NCI-H526 (cell line): ENCODE data around the gene GOLGA8M.
"Not testable (repeated sequence)": the region's sequence is repeated elsewhere in the genome, so short reads cannot be mapped to it uniquely, and the experiment has no call there.

Source experiments
- DNase-seq, 2 experiments: peaks; one replicate each; lab custom pipeline; 2025; lab: John Stamatoyannopoulos, UW

The GOLGA8M gene, protein sequence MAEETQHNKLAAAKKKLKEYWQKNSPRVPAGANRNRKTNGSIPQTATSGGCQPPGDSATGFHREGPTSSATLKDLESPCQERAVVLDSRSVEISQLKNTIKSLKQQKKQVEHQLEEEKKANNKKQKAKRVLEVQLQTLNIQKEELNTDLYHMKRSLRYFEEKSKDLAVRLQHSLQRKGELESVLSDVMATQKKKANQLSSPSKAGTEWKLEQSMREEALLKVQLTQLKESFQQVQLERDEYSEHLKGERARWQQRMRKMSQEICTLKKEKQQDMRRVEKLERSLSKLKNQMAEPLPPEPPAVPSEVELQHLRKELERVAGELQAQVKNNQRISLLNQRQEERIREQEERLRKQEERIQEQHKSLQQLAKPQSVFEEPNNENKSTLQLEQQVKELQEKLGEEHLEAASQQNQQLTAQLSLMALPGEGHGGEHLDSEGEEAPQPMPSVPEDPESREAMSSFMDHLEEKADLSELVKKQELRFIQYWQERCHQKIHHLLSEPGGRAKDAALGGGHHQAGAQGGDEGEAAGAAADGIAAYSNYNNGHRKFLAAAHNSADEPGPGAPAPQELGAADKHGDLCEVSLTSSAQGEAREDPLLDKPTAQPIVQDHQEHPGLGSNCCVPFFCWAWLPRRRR

DNA sequence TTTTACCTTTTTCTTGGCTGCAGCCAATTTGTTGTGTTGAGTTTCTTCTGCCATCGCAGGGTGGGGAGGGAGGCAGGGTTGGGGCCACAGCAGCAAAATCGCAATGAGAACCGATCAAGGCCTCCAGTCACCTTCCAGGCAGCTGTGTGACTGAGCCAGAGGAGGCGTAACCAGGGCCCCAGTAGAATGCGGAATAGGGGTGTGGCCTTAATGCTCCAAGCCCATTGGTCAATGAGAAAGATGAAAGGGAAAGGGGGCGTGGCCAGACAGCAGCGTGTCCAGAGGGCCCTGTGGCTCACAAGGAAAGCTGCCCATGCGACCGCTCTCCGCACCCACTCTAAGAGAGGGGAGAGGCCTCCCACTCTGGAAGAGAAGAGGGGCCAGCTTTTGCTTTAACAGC is at the start of gene GOLGA8M:
Gene GOLGA8M, minus strand, starts transcription at position 152 of the 400 bp plus-strand sequence. Its CDS starts 98 bp downstream, at position 54.
- not testable (repeated sequence) for DNase-seq

DNA sequence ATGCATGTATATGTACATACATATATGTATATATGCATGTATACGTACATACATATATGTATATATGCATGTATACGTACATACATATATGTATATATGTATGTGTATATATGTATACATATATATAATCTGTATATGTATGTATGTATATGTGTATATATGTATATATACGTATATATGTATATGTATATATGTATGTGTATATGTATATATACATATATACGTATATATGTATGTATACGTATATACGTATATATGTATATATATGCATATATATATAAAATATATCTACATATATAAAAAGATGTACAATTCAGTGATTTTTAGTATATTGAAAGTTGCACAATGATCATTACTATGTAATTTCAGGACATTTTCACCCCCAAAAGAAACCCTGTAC is 30.7 kb upstream of the GOLGA8M start:
- DNase-seq = not testable (repeated sequence)

DNA sequence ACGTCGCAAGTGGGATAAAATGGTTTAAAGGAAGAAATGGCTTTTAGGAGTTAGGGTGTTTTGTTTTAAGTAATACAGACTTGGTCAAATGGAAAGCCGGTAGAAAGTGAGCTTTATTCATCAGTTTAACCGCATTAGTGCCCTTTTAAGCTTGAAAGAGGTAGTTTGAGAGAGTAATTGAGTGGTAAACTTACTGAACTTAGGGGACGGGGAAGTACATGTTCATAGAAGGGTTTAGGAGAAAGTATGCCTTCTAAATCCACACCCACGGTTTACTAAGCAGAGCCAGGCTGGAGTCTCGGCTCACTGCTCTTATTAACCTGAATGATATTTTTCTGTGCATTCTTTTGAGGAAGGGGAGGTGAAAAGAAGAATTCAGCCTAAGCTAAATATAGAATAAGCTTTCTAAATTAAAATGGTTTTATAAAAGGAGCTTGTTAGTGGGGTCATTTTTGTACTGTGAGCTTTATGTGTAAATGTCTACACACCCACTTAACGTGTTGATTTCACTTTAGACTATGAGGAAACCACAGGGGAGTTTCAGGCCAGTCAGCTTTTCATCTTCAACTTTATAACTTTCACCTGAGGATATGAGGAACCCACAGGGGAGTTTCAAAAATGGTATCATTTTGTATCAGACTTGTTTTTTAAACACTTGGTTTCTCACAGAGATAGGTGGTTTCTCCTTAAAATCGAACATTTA is 26.5 kb upstream of the GOLGA8M start:
- DNase-seq = not testable (repeated sequence)

DNA sequence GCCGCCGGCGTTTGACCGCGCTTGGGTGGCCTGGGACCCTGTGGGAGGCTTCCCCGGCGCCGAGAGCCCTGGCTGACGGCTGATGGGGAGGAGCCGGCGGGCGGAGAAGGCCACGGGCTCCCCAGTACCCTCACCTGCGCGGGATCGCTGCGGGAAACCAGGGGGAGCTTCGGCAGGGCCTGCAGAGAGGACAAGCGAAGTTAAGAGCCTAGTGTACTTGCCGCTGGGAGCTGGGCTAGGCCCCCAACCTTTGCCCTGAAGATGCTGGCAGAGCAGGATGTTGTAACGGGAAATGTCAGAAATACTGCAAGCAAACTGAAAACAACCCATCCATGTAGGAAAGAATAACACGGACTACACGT is 26.0 kb upstream of the GOLGA8M start:
- DNase-seq = not testable (repeated sequence)

DNA sequence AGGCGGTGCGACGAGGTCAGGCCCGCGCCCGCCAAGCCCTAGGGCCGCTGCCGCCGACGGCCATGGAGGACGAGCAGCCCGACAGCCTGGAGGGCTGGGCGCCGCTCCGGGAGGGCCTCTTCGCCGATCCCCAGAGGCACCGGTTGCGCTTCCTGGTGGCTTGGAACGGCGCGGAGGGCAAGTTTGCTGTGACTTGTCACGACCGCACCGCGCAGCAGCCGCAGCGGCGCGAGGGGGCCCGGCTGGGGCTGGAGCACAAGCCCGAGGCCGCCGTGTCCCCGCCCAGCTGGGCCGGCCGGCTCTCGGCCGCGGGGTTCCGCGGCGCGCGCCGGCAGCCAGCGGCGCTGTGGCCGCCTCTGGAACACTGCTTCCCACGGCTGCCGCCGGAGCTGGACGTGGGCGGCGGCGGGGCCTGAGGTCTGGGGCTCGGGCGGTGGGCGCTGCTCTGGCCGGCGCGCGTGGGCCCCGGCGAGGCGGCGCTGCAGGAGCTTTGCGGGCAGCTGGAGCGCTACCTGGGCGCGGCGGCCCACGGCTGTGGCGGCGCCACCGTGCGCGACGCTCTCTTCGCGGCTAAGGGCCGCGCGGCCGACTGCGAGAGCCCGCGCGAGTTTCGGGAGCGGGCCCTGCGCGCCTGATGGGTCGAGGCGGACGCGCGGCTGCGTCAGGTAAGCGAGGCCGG is 25.4 kb upstream of the GOLGA8M start:
- DNase-seq = peak; percentile 9 to 62

DNA sequence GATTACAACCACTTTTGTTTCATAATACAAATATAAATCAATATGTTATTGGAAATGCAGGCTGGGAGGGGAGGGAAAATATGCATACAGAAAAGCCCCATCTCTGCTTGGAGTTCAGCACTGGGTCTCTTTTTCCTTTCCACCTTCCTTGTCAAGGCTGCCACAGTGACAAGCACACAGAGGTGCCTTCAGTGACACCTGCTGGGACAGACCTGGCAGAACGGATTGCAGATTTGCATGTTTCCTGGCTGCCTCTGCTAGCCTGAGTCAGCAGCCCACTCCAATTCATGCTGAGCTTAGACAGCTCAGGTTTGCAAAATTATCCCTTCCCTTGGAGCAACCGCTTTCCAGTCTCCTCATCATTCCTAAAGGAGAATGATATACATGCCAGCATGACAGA is 15.8 kb upstream of the GOLGA8M start:
- peak; percentile 77 to 82 for DNase-seq

DNA sequence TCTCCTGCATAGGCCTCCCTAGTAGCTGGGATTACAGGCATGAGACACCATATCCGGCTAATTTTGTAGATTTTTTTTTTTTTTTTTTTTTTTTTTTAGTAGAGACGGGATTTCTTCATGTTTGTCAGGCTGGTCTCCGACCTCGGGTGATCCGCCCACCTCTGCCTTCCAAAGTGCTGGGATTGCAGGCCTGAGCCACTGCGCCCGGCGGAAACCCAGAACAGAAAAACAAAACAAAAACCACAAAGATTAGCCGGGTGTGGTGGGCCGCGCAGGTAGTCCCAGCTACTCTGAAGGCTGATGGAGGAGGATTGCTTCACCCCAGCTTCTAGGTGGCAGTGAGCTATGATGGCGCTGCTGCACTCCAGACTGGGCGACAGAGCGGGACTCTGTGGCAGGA is 14.8 kb upstream of the GOLGA8M start:
- DNase-seq = not testable (repeated sequence)

DNA sequence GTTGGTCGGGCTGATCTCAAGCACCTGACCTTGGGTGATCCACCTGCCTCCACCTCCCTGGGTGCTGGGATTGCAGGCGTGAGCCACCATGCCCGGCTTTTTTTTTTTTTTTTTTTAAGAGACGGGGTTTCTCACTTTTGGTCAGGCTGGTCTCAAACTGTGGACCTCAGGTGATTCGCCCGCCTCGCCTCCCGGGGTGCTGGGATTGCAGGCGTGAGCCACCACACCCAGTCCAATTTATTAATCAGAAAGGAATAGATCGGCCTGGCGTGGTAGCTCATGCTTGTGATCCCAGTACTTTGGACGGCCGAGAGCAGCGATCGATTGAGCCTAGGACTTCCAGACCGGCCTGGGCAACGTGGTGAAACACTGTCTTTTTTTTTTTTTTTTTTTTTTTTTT is 13.9 kb upstream of the GOLGA8M start:
- no peak for DNase-seq

DNA sequence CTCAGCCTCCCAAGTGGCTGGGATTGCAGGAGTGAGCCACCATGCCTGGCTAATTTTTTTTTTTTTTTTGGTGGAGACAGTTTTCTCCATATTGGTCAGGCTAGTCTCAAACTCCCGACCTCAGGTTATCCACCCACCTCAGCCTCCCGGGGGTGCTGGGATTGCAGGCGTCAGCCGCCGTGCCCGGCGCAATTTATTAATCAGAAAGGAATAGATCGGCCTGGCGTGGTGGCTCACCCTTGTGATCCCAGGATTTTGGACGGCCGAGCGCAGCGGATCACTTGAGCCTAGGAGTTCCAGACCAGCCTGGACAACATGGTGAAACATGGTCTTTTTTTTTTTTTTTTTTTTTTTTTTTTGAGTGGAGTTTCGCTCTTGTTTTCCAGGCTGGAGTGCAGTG is 13.3 kb upstream of the GOLGA8M start:
- no peak for DNase-seq

DNA sequence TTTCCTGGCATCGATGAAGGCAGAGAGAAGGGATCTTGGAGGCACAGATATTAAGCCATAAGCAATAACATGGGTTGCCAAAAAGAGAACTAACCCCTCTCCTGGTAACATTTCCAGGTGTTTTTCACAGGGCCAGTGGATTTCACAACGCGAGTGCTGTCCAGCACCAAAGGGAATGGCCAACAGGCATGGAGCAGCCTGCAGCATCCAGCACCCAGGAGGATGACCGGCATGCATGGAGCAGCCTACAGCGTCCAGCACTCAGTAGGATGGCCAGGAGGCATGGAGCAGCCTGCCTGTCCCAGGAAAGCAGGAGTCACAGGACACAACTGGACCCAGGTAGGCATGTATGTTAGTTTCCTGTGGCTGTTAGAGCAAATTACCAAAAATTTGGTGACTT is 11.8 kb upstream of the GOLGA8M start:
- DNase-seq = not testable (repeated sequence)

DNA sequence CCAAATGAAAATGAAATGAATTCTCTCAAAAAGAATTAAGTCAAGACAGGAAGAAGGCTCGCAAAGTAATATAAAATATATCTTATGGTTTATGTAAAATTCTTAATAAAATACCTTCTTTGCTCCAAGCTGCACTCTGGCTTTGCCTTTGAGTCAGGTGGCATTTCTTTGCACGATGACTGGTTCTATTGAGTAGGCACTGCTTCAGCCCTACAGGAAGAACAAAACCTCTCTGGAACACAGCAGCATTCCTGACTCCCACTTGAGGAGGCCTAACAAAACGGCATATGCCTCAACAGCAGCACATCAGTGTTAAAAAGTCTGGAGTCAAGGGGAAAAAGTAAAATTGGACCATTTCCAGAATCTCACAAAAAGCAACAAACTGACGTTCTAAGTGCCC is 7.4 kb upstream of the GOLGA8M start:
- not testable (repeated sequence) for DNase-seq

DNA sequence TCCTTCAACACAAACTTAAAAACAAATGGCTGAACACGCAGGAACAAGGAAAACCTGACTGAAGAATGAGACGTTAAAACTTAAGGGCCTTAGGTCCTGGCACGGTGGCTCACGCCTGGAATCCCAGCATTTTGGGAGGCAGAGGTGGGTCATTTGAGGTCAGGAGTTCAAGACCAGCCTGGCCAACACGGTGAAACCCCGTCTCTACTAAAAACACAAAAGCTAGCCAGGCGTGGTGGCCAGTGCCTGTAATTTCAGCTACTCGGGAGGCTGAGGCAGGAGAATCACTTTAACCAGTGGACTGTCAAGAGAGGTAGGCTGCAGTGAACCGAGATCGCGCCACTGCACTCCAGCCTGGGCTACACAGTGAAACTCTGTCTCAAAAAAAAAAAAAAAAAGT is 6.4 kb upstream of the GOLGA8M start:
- DNase-seq = not testable (repeated sequence)

DNA sequence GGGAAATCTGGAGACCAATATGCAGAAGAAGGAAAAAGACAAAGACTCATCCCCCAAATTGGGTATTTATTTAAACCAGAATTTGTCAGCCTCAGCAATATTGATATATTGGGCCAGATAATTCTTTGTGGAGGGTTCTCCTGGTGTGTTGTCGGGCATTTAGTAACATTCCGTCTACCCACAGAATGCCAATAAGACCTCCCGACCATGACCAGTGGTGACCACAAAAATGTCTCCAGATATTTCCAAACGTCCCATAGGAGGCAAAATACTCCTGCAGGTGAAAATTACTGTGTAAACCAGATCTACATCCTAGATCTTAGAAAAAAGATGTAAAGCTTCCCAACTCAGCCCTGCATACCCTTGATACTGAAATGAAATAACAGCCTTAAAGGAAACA is 2.0 kb upstream of the GOLGA8M start:
- DNase-seq = not testable (repeated sequence)

DNA sequence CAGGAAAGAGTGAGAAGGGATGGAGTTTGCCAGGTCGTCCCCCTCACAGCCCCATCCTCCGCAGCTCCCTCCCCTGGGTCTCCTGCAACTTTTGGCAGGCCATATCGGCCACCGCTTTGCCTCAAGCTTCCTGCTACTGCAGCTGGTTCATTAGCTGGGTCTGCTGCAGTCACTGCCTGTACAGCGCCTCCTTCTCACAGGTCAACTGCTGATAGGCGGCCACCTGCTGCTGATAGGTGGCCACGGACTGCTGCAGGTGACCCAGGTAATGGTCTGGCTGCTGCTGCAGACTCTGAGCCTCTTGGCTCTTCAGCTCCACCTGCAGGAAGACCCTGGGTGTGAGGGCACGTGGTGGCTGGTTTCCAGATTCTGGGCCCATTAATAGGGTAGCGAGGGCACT is 8.3 kb downstream of the GOLGA8M start:
- DNase-seq = not testable (repeated sequence)

DNA sequence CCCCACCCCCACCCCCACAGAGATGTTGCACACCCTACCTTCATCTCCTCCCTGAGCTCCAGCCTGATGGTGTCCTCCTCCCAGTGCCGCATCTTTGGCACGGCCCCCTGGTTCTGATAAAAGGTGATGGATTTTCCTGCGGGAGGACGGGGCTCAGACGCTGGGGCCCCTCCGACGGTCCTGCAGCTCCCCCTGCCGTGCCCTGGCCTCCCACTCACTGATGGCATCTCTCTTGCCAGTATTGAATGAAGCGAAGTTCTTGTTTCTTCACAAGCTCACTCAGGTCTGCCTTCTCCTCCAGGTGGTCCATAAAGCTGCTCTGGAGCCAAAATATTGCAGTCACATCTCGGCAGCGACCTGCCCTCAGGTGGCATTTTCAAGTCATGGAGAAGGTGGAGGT is 9.8 kb downstream of the GOLGA8M start:
- DNase-seq = not testable (repeated sequence)

DNA sequence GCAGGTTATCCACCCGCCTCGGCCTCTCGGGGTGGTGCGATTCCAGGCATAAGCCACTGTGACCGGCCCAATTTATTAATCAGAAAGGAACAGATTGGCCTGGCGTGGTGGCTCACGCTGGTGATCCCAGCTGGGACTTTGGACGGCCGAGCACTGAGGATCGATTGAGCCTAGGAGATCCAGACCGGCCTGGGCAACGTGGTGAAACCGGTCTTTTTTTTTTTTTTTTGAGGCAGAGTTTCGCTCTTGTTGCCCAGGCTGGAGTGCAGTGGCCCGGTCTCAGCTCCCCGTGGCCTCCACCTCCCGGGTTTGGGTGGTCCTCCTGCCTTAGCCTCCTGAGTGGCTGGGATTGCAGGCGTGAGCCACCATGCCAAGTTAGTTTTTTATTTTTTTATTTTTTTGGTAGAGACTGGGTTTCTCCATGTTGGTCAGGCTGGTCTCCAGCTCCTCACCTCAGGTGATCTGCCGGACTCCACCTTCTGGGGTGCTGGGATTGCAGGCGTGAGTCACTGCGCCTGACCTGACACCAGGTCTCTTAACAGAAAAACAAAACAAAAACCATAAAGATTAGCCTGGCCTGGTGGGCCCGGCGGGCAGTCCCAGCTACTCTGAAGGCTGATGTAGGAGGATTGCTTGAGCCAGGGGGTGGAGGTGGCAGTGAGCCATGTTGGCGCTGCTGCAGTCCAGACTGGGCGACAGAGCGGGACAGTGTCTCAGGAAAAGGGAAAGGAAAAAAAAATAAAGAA is 18.0 kb downstream of the GOLGA8M start:
- DNase-seq = not testable (repeated sequence)

DNA sequence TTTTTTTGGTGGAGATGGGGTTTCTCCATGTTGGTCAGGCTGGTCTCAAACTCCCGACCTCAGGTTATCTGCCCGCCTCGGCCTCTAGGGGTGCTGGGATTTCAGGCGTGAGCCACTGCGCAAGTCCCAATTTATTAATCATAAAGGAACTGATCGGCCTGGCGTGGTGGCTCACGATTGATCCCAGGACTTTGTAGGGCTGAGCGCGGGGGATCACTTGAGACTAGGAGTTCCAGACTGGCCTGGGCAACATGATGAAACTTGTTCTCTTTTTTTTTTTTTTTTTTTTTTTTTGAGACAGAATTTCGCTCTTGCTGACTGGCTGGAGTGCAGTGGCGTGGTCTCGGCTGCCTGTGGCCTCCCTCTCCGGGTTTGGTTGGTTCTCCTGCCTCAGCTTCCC is 19.2 kb downstream of the GOLGA8M start:
- DNase-seq = not testable (repeated sequence)

DNA sequence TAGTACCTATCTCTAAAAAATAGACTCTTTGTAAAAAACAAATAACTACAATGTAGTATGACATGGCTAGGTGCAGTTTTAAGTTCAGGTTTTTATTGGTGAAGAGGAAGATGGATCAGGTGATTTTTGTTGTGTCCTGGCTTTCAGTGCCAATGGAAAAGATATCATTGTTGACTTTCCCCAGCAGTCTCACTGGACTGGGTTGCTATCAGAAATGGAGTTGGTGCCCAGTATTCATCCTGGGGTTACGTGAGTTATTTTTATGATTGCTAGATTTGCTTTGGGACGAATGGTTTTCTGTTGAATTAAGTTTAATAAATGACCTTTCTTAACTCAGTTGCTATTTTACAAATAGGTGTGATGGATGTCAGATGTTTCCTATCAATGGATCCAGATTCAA is 38.7 kb downstream of the GOLGA8M start:
- not testable (repeated sequence) for DNase-seq

DNA sequence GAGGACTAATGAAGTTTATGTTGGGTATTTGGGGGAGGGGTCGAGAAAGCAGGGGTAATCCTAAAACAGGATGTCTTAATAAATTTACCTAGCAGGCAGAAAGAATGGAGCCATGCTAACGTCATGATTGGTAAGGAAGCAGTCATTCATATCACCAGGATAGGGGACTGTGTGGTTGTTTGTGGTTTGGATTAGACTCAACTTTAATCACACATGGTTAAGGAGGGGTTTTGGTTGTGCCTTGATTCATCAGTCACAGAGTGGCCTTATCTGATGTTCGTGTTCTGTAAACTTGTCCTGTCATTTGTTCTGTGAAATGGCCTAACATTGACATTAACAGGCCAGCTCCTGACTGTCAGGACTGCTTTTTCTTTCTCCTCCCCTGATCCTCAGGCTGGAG is 40.1 kb downstream of the GOLGA8M start:
- not testable (repeated sequence) for DNase-seq

DNA sequence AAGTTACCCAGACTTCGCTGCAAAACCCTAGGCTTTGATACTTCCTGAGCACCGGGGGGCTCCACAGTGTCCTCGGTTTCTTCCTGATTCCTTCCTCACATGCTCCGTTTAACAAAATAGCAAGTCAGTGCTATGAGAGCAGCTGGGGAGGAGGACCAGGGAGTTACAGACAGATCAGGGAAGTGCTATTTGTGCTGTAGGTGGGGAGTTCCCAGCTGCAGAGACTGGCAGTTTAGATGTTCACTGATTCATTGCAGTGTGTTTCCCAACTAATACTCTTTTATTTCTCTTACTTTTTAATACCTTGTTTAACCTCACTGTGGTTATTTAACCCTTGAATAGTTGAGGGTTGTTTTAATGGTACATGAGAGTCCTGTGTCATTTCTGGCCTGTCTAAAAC is 45.8 kb downstream of the GOLGA8M start:
- DNase-seq = not testable (repeated sequence)

DNA sequence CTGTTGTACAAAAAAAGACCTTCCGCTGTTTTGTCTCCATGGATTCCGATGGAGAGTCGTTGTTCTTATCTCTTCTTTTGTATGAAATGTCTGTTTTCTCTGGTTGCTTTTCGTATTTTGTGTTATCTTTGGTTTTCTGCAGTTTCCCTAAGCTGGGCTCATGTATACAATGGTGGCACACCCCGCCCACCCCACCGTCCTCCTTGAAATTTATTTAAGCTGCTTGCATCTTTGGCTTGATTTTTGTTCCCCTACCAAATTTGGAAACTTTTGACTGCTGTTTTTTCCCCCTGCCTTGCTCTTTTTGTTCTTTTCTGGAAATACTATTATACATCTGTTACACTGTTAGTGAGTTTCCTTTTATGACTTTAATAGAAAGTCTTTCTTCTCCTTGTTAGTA is 47.6 kb downstream of the GOLGA8M start:
- not testable (repeated sequence) for DNase-seq
